Memory B cell (primary cell): ENCODE data around the gene CTU2.

Source experiments
- ATAC-seq: fragments of 150-1000 bp; cut with Tn5 transposase; 2 replicates; pipeline ENCODE4 v1.10.0; 2021; ENCODE audit warnings: low read depth, mild to moderate bottlenecking, moderate library complexity
- DNase-seq, 2 donors: peaks; one replicate each; pipeline ENCODE4 v3.0.0; 2022; ENCODE audit warnings: low spot score in 2 of 2
- H3K27ac Mint-ChIP-seq: one replicate; pipeline ENCODE4 v1.8.0; 2022; ENCODE audit warnings: mild to moderate bottlenecking, moderate library complexity, mixed read lengths
- H3K27me3 Mint-ChIP-seq: one replicate; pipeline ENCODE4 v1.8.0; 2022; ENCODE audit warnings: mixed read lengths
- H3K36me3 Mint-ChIP-seq: one replicate; pipeline ENCODE4 v1.8.0; 2022; ENCODE audit warnings: mild to moderate bottlenecking, mixed read lengths
- H3K4me1 Mint-ChIP-seq: one replicate; pipeline ENCODE4 v1.8.0; 2022; ENCODE audit warnings: mixed read lengths
- H3K4me3 Mint-ChIP-seq: one replicate; pipeline ENCODE4 v1.8.0; 2022; ENCODE audit warnings: mild to moderate bottlenecking, moderate library complexity, mixed read lengths
- H3K9me3 Mint-ChIP-seq: one replicate; pipeline ENCODE4 v1.8.0; 2022; ENCODE audit warnings: mixed read lengths

CTU2 gene

DNA sequence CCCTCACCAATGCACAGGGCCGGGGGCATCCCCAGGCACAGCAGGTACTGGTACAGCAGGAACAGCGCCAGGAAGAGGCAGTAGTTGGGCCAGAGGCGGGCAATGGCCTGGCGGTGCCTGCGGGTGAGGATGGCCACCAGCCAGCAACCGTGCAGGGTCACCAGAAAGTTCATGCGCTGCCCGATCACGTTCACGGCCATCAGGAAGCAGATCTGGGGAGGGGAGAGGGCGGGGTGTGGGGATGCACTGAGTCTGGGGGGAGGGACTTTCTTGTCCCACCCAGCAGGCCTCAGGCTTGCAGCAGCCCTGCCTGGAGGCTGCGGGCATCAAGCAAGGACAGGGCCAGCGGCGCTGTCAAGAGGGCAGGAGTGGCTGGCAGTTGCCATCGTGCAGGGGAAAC, 25.4 kb downstream of the CTU2 start:
- H3K27me3 Mint-ChIP-seq: no peaks in the 10 kb centered on the region
- no peaks in the 10 kb centered on the region for H3K9me3 Mint-ChIP-seq
- H3K36me3 Mint-ChIP-seq: peaks cover 7% of the 10 kb centered on the region
- H3K27ac Mint-ChIP-seq: no peak overlapping the region
- ATAC-seq: no peak
- DNase-seq: no peak
- no peak overlapping the region for H3K4me3 Mint-ChIP-seq
- H3K4me1 Mint-ChIP-seq: peaks cover 2% of the 10 kb centered on the region

DNA sequence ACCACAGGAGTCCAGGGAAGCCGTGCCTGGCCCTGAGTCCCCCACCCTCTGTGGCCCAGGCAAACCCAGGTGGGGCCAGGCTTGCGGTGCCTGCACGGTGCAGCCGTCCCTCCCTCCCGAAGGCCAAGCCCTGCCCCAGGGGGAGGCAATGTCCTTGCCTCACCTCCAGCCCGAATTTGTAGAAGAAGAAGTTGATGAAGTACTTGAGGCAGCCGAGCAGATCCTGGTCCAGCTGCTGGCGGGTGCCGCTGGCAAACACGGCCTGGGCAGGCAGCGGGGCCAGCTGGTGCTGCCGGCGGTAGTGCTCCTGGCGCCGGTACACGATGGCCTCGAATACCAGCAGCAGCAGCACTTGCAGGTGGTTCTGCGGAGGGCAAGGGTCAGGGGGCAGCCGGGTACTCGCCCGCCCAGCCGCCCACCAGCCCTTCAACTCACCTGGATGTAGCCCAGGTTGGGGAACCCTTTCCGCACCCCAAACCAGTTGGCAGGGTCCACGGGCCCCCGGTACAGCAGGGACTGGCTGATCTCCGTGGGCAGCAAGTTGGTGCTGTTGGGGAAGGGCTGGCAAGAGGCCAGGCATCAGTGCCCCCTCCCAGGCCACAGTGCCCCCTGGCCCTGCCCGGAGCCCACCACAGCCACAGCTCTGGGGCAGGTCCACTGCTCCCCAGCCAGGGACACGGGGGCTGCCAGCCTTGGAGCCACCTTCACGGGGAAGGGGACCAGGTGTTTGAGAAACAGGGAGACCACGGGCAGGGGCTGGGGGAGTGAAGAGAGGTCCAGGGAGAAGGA, 26.1 kb downstream of the CTU2 start:
- no peak for ATAC-seq
- no peak overlapping the region for H3K27ac Mint-ChIP-seq
- H3K9me3 Mint-ChIP-seq: no peaks in the 10 kb centered on the region
- H3K4me1 Mint-ChIP-seq: peaks cover 2% of the 10 kb centered on the region
- H3K27me3 Mint-ChIP-seq: no peaks in the 10 kb centered on the region
- DNase-seq: no peak
- peaks cover 7% of the 10 kb centered on the region for H3K36me3 Mint-ChIP-seq
- no peak overlapping the region for H3K4me3 Mint-ChIP-seq

DNA sequence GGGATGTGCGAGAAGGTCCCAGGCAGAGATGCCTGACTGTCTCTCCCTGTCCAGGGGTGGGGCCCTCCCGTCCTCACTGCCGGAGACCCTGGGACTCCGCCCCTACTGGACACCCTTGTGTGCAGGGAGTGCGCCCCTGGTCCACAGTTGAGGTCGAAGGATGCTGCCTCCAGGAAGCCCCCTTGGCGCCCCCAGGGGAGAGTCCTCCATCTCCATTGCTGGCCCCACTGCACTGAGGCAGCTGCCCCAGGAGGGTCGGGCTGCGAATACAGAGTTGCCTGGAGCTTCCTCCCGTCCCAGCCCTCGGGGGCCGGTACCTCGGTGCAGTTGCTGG, 26.6 kb downstream of the CTU2 start:
- Mint-ChIP-seq H3K9me3 (no peaks in the 10 kb centered on the region), H3K4me1 (peaks cover 2% of the 10 kb centered on the region), H3K4me3 (no peak overlapping the region), H3K27ac (no peak overlapping the region), H3K36me3 (peaks cover 7% of the 10 kb centered on the region), H3K27me3 (no peaks in the 10 kb centered on the region)
- ATAC-seq (no peak), DNase-seq (no peak)

DNA sequence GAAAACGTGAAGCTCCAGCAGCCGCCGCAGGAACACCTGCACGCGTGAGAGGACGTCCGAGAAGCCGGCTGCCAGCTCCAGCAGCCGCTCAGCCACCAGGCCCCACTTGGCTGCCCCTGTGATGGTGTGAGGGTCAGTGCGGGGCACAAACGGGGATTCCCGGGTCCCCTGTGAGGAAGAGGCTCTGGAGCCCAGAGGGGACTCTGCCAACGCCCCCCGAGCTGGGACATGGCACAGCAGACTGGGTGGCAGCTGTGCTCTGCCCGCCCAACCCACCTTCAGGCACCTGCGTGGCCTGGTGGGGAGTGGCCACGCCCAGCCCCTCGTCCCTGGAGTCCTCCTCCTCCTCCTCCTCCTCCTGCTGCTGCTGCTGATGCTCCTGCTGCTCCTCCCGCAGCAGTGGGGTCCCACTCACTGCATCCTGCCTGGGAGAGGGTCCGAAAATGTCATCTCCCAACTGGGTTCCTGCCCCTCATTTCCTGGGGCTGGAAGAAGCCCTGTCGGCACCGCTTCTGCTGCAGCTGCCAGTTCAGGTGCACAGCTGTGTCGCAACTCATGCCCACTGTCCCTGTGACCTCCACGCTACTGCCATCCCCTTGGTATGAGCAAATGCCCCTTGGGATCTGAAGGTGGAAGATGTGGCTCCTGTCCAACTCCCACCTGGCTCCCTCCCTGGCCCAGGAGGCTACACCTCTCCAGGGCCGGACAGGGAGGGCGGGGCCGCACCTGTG, 27.5 kb downstream of the CTU2 start:
- H3K4me1 Mint-ChIP-seq: peaks cover 4% of the 10 kb centered on the region
- H3K27me3 Mint-ChIP-seq: no peaks in the 10 kb centered on the region
- ATAC-seq (no peak), DNase-seq (no peak)
- peaks cover 7% of the 10 kb centered on the region for H3K36me3 Mint-ChIP-seq
- H3K4me3 Mint-ChIP-seq: no peak overlapping the region
- no peak overlapping the region for H3K27ac Mint-ChIP-seq
- no peaks in the 10 kb centered on the region for H3K9me3 Mint-ChIP-seq

DNA sequence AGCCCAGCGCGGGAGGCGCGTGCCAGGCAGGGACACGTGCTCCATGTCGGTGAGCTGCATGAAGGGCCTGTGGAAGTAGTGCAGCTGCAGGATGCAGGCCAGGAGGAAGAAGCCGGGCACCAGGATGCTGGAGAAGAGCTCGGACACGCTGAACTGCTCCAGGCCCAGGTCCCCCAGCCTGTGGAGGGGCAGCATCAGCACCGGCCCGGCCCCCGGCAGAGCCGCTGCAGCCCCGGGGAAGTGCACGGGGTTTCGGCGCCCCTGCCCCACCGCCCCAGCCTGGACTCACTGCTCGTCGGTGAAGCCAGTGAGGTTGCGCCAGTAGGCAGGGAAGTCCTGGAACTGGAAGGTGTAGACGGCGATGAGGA, 28.0 kb downstream of the CTU2 start:
- peaks cover 7% of the 10 kb centered on the region for H3K36me3 Mint-ChIP-seq
- no peaks in the 10 kb centered on the region for H3K9me3 Mint-ChIP-seq
- ATAC-seq: no peak
- DNase-seq: no peak
- H3K27ac Mint-ChIP-seq: no peak overlapping the region
- no peak overlapping the region for H3K4me3 Mint-ChIP-seq
- peaks cover 6% of the 10 kb centered on the region for H3K4me1 Mint-ChIP-seq
- H3K27me3 Mint-ChIP-seq: no peaks in the 10 kb centered on the region

DNA sequence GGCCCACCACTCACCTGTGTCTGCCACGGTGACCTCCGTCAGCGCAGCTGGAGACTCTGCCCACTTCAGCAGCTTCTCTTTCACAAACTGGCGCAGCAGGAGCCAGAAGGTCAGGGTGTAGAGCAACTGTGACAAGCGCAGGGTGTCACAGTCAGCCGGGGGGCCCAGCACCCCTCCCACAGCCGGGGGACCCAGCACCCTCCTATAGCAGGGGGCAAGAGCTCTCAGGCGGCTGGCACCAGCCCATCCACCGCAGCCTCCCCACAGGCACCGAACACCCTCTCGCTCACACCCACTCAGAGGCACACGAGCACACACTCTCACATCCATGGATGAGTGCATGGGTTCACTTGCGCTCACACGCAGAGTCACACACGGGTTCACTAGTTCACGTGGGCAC, 28.8 kb downstream of the CTU2 start:
- Mint-ChIP-seq H3K4me1 (peaks cover 4% of the 10 kb centered on the region), H3K27ac (no peak overlapping the region), H3K36me3 (peaks cover 5% of the 10 kb centered on the region)

DNA sequence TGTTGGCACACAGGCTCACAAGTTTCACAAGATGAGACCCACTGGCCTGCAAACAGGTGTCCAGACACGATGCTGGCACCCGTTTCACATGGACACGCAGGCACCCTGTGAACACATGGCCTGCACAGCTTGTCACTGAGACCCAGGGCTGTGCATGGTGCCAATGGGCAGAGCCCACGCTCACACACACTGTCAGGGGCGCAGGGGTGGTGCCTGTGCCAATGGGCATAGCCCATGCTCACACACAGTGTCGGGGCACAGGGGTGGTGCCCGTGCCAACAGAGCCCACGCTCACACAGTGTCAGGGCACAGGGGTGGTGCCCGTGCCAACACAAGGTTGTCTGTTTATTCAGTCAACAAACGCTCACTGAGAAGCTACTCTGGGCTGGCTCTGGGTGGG, 29.3 kb downstream of the CTU2 start:
- Mint-ChIP-seq H3K27me3 (no peaks in the 10 kb centered on the region), H3K27ac (no peak overlapping the region), H3K9me3 (no peaks in the 10 kb centered on the region), H3K36me3 (peaks cover 5% of the 10 kb centered on the region), H3K4me3 (no peak overlapping the region), H3K4me1 (peaks cover 4% of the 10 kb centered on the region)
- ATAC-seq (no peak), DNase-seq (no peak)

More for the DNA sequence above, 28.8 kb downstream of the CTU2 start:
- no peak for DNase-seq
- Mint-ChIP-seq H3K27me3 (no peaks in the 10 kb centered on the region), H3K9me3 (no peaks in the 10 kb centered on the region), H3K4me3 (no peak overlapping the region)
- ATAC-seq: no peak

DNA sequence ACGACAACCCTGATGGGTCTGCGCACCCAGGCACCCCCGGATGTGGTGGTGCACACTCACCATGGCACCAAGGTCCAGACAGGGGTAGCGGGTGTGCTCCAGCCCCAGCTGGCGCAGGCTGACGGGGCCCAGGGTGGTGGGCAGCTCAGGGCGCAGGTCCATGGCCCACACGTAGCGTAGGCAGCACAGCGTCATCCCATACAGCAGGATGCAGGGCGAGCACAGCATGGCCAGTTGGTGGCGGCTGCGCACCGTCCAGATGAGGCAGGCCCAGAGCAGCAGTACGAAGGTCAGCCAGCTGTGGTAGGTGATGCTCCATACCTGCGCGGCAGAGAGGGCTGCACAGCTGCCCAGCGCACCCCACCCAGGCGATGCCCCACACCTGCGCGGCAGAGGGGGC, 29.8 kb downstream of the CTU2 start:
- H3K27ac Mint-ChIP-seq: no peak overlapping the region
- ATAC-seq (no peak), DNase-seq (no peak)
- peaks cover 4% of the 10 kb centered on the region for H3K4me1 Mint-ChIP-seq
- H3K27me3 Mint-ChIP-seq: no peaks in the 10 kb centered on the region
- H3K4me3 Mint-ChIP-seq: no peak overlapping the region
- peaks cover 5% of the 10 kb centered on the region for H3K36me3 Mint-ChIP-seq
- H3K9me3 Mint-ChIP-seq: no peaks in the 10 kb centered on the region

DNA sequence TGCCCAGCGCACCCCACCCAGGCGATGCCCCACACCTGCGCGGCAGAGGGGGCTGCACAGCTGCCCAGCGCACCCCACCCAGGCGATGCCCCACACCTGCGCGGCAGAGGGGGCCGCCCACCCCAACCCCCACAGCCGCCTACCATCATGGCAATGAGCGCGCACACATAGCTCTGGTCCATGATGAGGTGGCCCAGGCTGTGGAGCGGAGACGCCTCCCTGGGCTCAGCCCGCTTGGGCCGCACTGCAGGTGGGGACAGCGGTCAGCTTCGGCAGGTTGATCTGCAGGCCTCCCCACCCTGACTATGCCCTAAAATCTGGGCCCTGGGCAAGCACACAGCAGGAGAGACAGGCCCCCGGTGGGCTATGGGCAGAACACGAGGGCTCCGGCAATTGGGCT, 30.2 kb downstream of the CTU2 start:
- no peak for DNase-seq
- Mint-ChIP-seq H3K36me3 (peaks cover 4% of the 10 kb centered on the region), H3K27me3 (no peaks in the 10 kb centered on the region), H3K4me1 (peaks cover 4% of the 10 kb centered on the region), H3K9me3 (no peaks in the 10 kb centered on the region), H3K27ac (no peak overlapping the region), H3K4me3 (no peak overlapping the region)
- no peak for ATAC-seq

DNA sequence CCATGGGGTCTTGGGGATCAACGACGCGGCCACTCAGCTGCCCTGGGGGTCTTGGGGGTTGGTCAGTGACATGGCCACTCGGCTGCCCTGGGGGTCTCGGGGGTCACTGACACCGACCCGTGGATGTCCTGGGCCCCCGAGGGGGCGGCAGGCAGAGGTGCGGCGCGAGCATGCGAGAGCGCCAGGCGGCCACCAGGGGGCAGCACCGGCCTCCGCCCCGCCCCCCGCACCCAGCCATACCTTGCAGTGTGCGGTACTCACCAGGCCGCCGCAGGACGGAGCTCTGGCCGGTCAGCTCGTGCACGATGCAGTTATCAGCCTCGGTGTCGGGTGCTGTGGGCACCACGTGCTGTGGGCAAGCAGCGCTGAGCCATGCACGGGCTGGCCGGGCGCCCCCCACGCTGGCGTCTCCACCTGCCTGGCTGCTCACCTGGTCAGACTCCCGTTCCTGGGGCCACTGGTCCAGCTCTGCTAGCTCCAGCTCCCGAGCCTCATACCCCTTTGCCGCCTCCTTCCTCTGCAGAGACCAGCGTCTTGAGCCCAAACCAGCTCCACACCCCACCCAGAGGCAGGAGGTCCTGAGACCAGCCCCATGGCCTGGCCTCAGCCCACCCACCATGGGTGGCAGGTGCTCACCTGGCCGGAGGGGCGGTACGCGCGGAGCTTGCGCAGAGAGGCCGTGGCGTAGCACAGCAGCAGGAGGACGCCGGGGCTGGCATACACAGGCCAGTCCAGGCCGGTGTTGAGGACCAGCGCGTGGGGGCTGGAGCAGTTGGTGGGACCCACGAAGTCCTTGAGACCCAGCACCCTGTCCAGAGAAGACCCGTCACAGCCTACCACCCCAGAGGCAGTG, 31.2 kb downstream of the CTU2 start:
- no peak overlapping the region for H3K27ac Mint-ChIP-seq
- H3K9me3 Mint-ChIP-seq: no peaks in the 10 kb centered on the region
- ATAC-seq (peak; percentile 96), DNase-seq (peak; percentile 75)
- H3K27me3 Mint-ChIP-seq: no peaks in the 10 kb centered on the region
- H3K4me1 Mint-ChIP-seq: peaks cover 4% of the 10 kb centered on the region
- H3K36me3 Mint-ChIP-seq: peaks cover 2% of the 10 kb centered on the region
- H3K4me3 Mint-ChIP-seq: no peak overlapping the region

DNA sequence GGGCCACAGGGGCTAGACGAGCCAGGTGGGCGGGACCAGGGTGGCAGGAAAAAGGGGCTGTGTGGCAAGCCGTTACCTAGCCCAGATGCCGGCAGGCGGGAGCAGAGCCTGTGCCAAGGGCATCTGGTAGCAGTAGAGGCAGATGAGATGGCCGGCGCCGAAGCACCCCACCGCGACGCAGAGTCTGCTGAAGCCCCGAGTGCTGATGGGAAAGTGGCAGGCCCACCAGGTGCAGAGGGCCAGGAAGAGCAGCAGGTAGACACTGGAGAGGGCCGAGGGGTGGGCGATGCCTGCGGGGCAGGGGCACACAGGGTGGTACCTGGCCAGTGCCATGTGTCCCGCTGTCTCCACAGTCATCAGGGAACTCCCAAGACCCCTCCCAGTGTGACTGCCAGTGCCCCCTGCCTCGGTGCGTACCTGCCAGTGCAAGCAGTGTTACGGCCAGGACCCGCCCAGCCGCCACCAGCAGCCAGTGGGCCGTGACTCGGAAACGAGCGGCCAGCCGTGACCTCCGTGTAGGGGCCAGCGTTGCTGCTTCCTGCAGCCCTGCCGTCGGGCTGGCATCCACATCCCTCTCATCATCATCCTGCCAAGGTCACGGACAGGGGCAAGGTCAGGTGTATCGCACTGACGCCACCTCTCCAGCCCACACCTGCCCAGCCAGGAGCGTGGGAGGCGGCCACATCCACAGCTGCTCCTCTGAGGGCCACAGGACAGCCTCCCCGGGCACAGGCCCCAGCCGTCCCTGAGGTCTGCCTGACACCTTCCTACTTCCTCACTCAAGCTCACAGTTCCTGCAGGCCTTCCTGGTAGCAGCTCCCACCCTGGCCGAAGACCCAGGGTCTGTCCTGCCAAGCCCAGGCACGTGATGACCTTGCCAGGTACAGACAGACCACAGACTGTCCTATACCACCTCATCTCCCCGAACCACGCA, 32.1 kb downstream of the CTU2 start:
- peak overlapping the region; percentile 45 for H3K27ac Mint-ChIP-seq

DNA sequence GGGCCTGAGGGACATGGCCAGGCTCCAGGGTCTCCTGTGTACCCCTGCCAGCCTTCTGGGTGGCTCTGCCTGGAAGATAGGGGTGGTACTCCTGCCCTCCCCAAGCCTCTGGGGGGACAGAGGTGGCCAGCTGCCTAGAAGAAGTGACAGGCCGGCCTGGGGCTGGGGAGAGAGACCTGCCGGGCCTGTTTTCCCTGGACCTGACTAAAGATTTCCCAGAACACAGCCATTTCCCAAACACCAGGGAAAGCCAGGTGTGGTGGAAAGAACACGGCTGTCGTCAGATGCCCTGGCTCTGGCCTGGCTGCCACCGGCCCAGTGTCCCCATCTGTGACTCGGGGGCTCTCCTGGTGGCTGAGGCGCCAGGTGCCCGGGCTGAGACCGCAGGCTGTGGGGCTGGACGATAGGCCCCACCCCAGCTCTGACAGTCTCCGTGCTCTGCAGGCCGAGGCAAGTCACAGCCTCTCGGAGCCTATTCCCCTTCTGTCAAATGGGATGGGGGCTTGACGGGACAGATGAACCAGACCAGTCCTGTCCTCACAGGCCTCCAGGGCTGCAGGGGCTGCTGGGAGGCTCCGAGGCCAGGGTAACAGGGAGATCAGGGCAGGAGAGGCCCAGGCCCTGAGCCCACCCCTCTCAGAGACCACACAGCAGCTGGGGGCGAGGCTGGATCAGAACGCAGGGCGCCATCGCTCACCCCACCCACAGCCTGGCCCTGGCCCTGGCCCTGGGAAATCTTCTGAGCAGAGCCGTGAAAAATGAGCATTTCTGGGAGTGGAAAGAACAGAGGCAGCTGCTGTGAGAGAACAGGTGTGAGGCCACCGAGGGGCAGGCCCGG, 33.1 kb downstream of the CTU2 start:
- DNase-seq: no peak
- Mint-ChIP-seq H3K27me3 (no peaks in the 10 kb centered on the region), H3K4me1 (peaks cover 11% of the 10 kb centered on the region), H3K36me3 (peaks cover 2% of the 10 kb centered on the region), H3K9me3 (no peaks in the 10 kb centered on the region), H3K4me3 (no peak overlapping the region), H3K27ac (no peak overlapping the region)
- no peak for ATAC-seq

More for the DNA sequence above, 32.1 kb downstream of the CTU2 start:
- Mint-ChIP-seq H3K4me1 (peaks cover 4% of the 10 kb centered on the region), H3K36me3 (peaks cover 2% of the 10 kb centered on the region), H3K27me3 (no peaks in the 10 kb centered on the region), H3K9me3 (no peaks in the 10 kb centered on the region), H3K4me3 (no peak overlapping the region)
- DNase-seq: no peak
- no peak for ATAC-seq
